H9 (cell line): ENCODE measurements around the gene ITGB7. TPM values are rescaled to one million over a fixed set of nuclear protein-coding genes. Genes with fewer than 3 reads are reported as not detected.

Experiments used
- DNase-seq: peaks from one replicate; pipeline ENCODE4 v3.0.0-alpha.2; 2017
- H2AFZ ChIP-seq: one replicate; pipeline ENCODE4 v1.6.1; 2013; ENCODE audit warnings: mild to moderate bottlenecking, low read length, control low read depth, moderate library complexity
- H2AK5ac ChIP-seq: 2 replicates; pipeline ENCODE4 v1.6.1; 2013; ENCODE audit warnings: low read length, control low read depth, mixed read lengths; ENCODE audit not compliant: insufficient read length
- H2BK120ac ChIP-seq: one replicate; pipeline ENCODE4 v1.6.1; 2013; ENCODE audit warnings: low read depth, mild to moderate bottlenecking, low read length, control low read depth, inconsistent platforms; ENCODE audit not compliant: poor library complexity, severe bottlenecking
- H2BK12ac ChIP-seq: 2 replicates; pipeline ENCODE4 v1.6.1; 2013; ENCODE audit warnings: low read length, control low read depth, mixed read lengths, low read depth; ENCODE audit not compliant: insufficient read length
- H2BK15ac ChIP-seq: 2 replicates; pipeline ENCODE4 v1.6.1; 2013; ENCODE audit warnings: low read depth, low read length, control low read depth
- H2BK20ac ChIP-seq: one replicate; pipeline ENCODE4 v1.6.1; 2013; ENCODE audit warnings: low read depth, mild to moderate bottlenecking, low read length, control low read depth, inconsistent platforms; ENCODE audit not compliant: poor library complexity, severe bottlenecking
- H2BK5ac ChIP-seq: 2 replicates; pipeline ENCODE4 v1.6.1; 2013; ENCODE audit warnings: low read length, control low read depth, mixed read lengths; ENCODE audit not compliant: insufficient read length
- H3K14ac ChIP-seq: 2 replicates; pipeline ENCODE4 v1.6.1; 2013; ENCODE audit warnings: low read length, control low read depth; ENCODE audit not compliant: insufficient read depth
- H3K18ac ChIP-seq: 2 replicates; pipeline ENCODE4 v1.6.1; 2013; ENCODE audit warnings: low read depth, mild to moderate bottlenecking, mixed read lengths, low read length, control low read depth; ENCODE audit not compliant: insufficient read length
- H3K23ac ChIP-seq: 2 replicates; pipeline ENCODE4 v1.6.1; 2013; ENCODE audit warnings: low read length, control low read depth, mixed read lengths, low read depth; ENCODE audit not compliant: insufficient read length
- H3K23me2 ChIP-seq: 2 replicates; pipeline ENCODE4 v1.6.1; 2013; ENCODE audit warnings: low read depth, mild to moderate bottlenecking, mixed read lengths, low read length, control low read depth; ENCODE audit not compliant: insufficient read length, poor library complexity, severe bottlenecking
- H3K27ac ChIP-seq: 2 replicates; pipeline ENCODE4 v1.5.1; 2013; ENCODE audit warnings: low read length, control low read depth, mixed read lengths, low read depth; ENCODE audit not compliant: insufficient read length
- H3K27me3 ChIP-seq: 2 replicates; pipeline ENCODE4 v1.6.1; 2013; ENCODE audit warnings: low read length, control low read depth, inconsistent platforms; ENCODE audit not compliant: insufficient read depth
- H3K4ac ChIP-seq: 2 replicates; pipeline ENCODE4 v1.6.1; 2013; ENCODE audit warnings: low read depth, mild to moderate bottlenecking, control low read depth, inconsistent platforms, low read length, moderate library complexity
- H3K4me1 ChIP-seq: 2 replicates; pipeline ENCODE4 v1.6.1; 2013; ENCODE audit warnings: low read length, control low read depth, inconsistent platforms; ENCODE audit not compliant: insufficient read depth
- H3K4me2 ChIP-seq: 2 replicates; pipeline ENCODE4 v1.6.1; 2013; ENCODE audit warnings: low read length, control low read depth, mixed read lengths; ENCODE audit not compliant: insufficient read length, insufficient read depth
- H3K56ac ChIP-seq: 2 replicates; pipeline ENCODE4 v1.6.1; 2013; ENCODE audit warnings: low read depth, mild to moderate bottlenecking, mixed read lengths, low read length, control low read depth; ENCODE audit not compliant: insufficient read length
- H3K79me1 ChIP-seq: 2 replicates; pipeline ENCODE4 v1.6.1; 2013; ENCODE audit warnings: low read depth, mild to moderate bottlenecking, moderate library complexity, low read length, control low read depth, inconsistent platforms; ENCODE audit not compliant: insufficient read depth, poor library complexity, severe bottlenecking
- H3K79me2 ChIP-seq: 2 replicates; pipeline ENCODE4 v1.6.1; 2013; ENCODE audit warnings: low read length, control low read depth, inconsistent platforms; ENCODE audit not compliant: insufficient read depth
- H3K9ac ChIP-seq: 2 replicates; pipeline ENCODE4 v1.6.1; 2013; ENCODE audit warnings: low read length, control low read depth, mixed read lengths; ENCODE audit not compliant: insufficient read length; ENCODE audit errors: extremely low read depth
- H3K9me3 ChIP-seq: one replicate; pipeline ENCODE4 v1.6.1; 2013; ENCODE audit warnings: low read depth, low read length, inconsistent platforms; ENCODE audit not compliant: control insufficient read depth
- H3T11ph ChIP-seq: one replicate; pipeline ENCODE4 v1.6.1; 2013; ENCODE audit warnings: mild to moderate bottlenecking, low read length, control low read depth, inconsistent platforms
- H4K20me1 ChIP-seq: one replicate; pipeline ENCODE4 v1.6.1; 2013; ENCODE audit not compliant: control insufficient read depth, insufficient read length, insufficient read depth
- H4K5ac ChIP-seq: 2 replicates; pipeline ENCODE4 v1.6.1; 2013; ENCODE audit warnings: low read depth, mild to moderate bottlenecking, mixed read lengths, low read length, control low read depth; ENCODE audit not compliant: insufficient read length
- H4K8ac ChIP-seq: replicated peaks from 2 replicates; pipeline ENCODE4 v1.6.1; 2013; ENCODE audit warnings: low read length, control low read depth, mixed read lengths, low read depth; ENCODE audit not compliant: insufficient read length
- H4K91ac ChIP-seq: 2 replicates; pipeline ENCODE4 v1.6.1; 2013; ENCODE audit warnings: low read depth, mild to moderate bottlenecking, moderate library complexity, mixed read lengths, low read length, control low read depth; ENCODE audit not compliant: insufficient read length
- H3K27ac Mint-ChIP-seq, 3 experiments: 2 replicates in 2 of 3; 3 replicates in 1 of 3; pipeline ENCODE4 v1.8.0; 2020 to 2021; ENCODE audit warnings: mixed read lengths in 3 of 3, mild to moderate bottlenecking in 1 of 3, moderate library complexity in 1 of 3
- H3K27me3 Mint-ChIP-seq: 2 replicates; pipeline ENCODE4 v1.8.0; 2021; ENCODE audit warnings: low read depth, mild to moderate bottlenecking, moderate library complexity, mixed read lengths
- H3K36me3 Mint-ChIP-seq, 3 experiments: 2 replicates in 2 of 3; 3 replicates in 1 of 3; pipeline ENCODE4 v1.8.0; 2020 to 2021; ENCODE audit warnings: low read depth in 3 of 3, mixed read lengths in 3 of 3; ENCODE audit not compliant: insufficient read depth in 1 of 3
- H3K4me1 Mint-ChIP-seq, 2 experiments: 2 replicates each; pipeline ENCODE4 v1.8.0; 2020; ENCODE audit warnings: mixed read lengths in 2 of 2
- H3K4me3 Mint-ChIP-seq, 2 experiments: 2 replicates in 1 of 2; 3 replicates in 1 of 2; pipeline ENCODE4 v1.8.0; 2020 to 2021; ENCODE audit warnings: mild to moderate bottlenecking in 2 of 2, mixed read lengths in 2 of 2, moderate library complexity in 1 of 2
- H3K9me3 Mint-ChIP-seq, 2 experiments: 2 replicates in 1 of 2; 3 replicates in 1 of 2; pipeline ENCODE4 v1.8.0; 2020; ENCODE audit warnings: mild to moderate bottlenecking in 2 of 2, mixed read lengths in 2 of 2, moderate library complexity in 1 of 2
- WGBS: extraction: QIAGEN DNeasy Blood & Tissue Kit; methylation state at CpG from one replicate; pipeline ENCODE4 v1.1.7; 2013; ENCODE audit warnings: missing lambda C conversion rate, low lambda C conversion rate, mixed read lengths; ENCODE audit not compliant: insufficient read length; ENCODE audit errors: extremely low coverage; 5-methylcytosine and 5-hydroxymethylcytosine counted together
- total RNA-seq: library from RNA; stranded (reverse); gene quantifications from 2 replicates; pipeline ENCODE4 v1.2.1, GENCODE V29; 2021
- TF ChIP-seq, protein P1 (sequence below): fragments of 200-600 bp; sonication (generic); conservative IDR thresholded peaks from 3 replicates; pipeline ENCODE4 v1.8.0; 2021; ENCODE audit warnings: antibody characterized with exemption, mild to moderate bottlenecking

Gene ITGB7
- total RNA-seq, 1 experiment from 2014 or later, result 0.39 TPM

DNA sequence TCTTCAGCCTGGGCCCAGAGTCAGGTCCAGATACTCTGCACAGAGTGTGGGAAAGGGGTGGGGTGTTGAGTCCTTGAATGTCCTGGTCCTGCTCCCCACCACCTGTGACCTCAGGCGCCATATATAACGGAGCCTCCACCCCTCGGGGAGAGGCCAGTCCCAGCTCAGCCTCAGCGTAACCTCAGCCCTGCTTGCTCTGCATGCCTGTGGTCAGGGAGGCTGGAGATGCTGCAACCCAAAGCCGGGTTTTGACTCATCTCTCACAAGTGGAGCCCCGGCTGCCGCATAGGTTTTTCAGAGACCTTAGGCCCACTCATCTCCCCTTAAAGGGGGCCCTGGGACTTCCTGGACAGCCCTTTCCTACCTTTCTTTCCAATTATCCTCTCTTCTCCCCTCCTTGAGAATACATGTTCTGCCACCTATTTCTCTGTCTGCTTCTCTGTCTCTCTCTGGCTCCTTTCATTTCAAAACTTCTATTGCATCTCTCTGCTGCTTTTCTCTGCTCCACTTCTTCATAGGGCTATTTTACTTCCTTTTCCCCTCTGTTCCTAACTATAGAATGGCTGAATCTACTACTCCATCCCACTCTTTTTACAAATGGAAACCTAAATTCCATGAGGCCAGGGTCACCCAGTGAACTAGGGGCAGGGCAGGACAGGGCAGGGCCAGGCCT lies 1.2 kb downstream of the ITGB7 start:
- H4K91ac ChIP-seq, result no peak overlapping the region
- no peak overlapping the region for H4K8ac ChIP-seq
- no CpG with 5 or more reads among the region's 7 CpGs for WGBS
- no peaks in the 10 kb centered on the region for H3K79me1 ChIP-seq
- H4K5ac ChIP-seq, result no peak overlapping the region
- Mint-ChIP-seq H3K4me3 (no peak overlapping the region), H3K36me3 (peaks cover 0 to 16% (median 8%) of the 10 kb centered on the region in 3 experiments; a peak in 4 of 7 replicates), H3K27ac (no peak overlapping the region), H3K27me3 (peaks cover 34% of the 10 kb centered on the region), H3K4me1 (peaks cover 10 to 15% of the 10 kb centered on the region in 2 experiments), H3K9me3 (no peaks in the 10 kb centered on the region)
- H2BK15ac ChIP-seq, result no peak overlapping the region
- H4K20me1 ChIP-seq, result no peaks in the 10 kb centered on the region
- H3K27me3 ChIP-seq, result no peaks in the 10 kb centered on the region
- no peak overlapping the region for H3T11ph ChIP-seq
- no peak overlapping the region for H3K14ac ChIP-seq
- no peak overlapping the region for H2AK5ac ChIP-seq
- H3K79me2 ChIP-seq, result no peaks in the 10 kb centered on the region
- no peak overlapping the region for H3K56ac ChIP-seq
- no peaks in the 10 kb centered on the region for H3K23me2 ChIP-seq
- no peak overlapping the region for H2BK5ac ChIP-seq
- H2AFZ ChIP-seq, result no peak overlapping the region
- no peak overlapping the region for H2BK20ac ChIP-seq
- no peak overlapping the region for H3K23ac ChIP-seq
- H2BK12ac ChIP-seq, result no peak overlapping the region
- H3K4ac ChIP-seq, result no peak overlapping the region
- H3K4me2 ChIP-seq, result no peak overlapping the region
- TF ChIP-seq, protein P1, sequence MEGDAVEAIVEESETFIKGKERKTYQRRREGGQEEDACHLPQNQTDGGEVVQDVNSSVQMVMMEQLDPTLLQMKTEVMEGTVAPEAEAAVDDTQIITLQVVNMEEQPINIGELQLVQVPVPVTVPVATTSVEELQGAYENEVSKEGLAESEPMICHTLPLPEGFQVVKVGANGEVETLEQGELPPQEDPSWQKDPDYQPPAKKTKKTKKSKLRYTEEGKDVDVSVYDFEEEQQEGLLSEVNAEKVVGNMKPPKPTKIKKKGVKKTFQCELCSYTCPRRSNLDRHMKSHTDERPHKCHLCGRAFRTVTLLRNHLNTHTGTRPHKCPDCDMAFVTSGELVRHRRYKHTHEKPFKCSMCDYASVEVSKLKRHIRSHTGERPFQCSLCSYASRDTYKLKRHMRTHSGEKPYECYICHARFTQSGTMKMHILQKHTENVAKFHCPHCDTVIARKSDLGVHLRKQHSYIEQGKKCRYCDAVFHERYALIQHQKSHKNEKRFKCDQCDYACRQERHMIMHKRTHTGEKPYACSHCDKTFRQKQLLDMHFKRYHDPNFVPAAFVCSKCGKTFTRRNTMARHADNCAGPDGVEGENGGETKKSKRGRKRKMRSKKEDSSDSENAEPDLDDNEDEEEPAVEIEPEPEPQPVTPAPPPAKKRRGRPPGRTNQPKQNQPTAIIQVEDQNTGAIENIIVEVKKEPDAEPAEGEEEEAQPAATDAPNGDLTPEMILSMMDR, result no peak
- no peak overlapping the region for H3K9ac ChIP-seq
- no peak overlapping the region for H3K18ac ChIP-seq
- no peak overlapping the region for H2BK120ac ChIP-seq
- H3K4me1 ChIP-seq, result no peaks in the 10 kb centered on the region
- H3K27ac ChIP-seq, result no peak overlapping the region
- DNase-seq, result peak; percentile 30
- no peaks in the 10 kb centered on the region for H3K9me3 ChIP-seq
